Tongue (tissue), 2 donors: ENCODE results near the gene RFX7. TPM values are rescaled to one million over a fixed set of nuclear protein-coding genes. Genes with fewer than 3 reads are reported as not detected.
A peak's percentile ranks its signal among the peaks of the same experiment; 100 is the strongest.

ENCODE experiments used
- DNase-seq: peaks from one replicate; pipeline ENCODE4 v3.0.0-alpha.2; 2015
- total RNA-seq: library from RNA; depleted of rRNA; stranded (reverse); fragments of >200 nt; gene quantifications from one replicate; pipeline ENCODE4 v1.2.3, GENCODE V29; 2014

RFX7 gene
- total RNA-seq, 1 donor from 2014 or later, result 17.5 TPM

DNA sequence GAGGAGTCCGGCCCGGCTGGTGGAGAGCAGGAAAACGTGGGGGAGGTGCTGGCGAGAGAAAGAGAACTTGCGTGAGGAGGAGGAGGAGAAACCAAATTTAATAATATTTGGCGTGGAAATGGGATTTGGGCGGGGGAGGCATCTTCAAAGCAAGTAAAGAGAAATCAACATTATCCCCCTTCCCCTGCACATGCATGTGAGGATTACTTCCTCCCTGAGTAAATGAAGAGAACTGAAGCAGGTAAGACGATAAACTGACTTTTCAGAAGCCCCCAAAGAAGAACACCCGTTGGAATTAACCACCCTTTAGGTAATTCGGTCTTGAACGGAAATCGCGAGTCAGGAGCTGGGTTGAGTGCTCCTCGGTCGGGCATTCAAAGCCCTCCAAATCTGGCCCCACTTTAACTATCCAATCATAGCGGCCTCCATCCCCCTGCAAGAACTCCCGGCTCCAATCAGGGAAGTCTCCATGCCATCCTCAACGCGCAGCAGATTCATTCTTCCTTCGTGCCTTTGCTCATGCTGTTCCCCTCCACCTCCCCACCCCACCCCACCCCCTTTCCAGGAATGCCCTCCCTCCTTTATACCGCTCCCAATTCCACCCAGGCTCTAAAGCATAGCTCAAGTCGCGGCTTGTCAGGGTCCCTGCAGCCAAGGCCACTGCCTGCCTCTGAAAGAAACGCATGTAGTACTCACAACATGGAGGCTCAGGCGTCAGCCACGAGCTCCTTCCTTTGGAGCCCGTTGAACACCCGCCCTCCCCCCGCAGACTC, 545 bp upstream of the RFX7 start:
- peak; percentile 86 for DNase-seq

- peak; percentile 84 for DNase-seq
These were observed 1.0 kb downstream of the RFX7 start for GRCh38 chr15:56242576-56243162.

DNA sequence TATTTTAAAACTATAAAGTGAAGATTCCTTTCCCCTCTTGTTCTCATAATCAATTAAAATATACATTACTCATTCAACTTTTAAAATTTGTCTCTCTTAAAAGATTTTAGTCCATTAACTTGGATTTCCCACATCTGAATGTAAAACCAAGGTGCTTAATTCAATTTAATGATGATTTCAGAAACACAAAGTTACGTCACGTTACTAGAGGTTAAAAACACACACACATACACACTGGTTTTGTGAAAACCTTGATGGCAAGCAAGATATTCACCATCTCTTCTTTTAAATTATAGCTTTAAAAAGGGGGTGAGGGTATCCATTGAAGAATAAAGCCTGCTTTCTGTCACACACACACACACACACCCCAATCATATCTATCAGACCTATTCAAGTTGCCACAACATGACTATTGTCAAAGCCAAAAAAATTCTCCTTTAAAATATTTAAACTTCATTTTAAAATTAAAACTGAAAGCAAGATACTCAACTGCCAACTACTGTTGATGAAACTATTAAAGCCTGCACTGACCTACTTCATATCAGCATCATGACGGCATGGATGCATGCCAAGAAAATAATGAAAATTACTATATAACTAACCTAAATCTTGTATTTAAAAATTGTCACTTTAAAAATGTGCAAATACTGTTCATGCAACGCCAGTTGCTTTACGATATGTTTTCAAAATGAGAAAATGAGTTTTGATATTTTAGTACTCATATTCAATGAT, 2.1 kb downstream of the RFX7 start:
- DNase-seq, result peak; percentile 11

DNA sequence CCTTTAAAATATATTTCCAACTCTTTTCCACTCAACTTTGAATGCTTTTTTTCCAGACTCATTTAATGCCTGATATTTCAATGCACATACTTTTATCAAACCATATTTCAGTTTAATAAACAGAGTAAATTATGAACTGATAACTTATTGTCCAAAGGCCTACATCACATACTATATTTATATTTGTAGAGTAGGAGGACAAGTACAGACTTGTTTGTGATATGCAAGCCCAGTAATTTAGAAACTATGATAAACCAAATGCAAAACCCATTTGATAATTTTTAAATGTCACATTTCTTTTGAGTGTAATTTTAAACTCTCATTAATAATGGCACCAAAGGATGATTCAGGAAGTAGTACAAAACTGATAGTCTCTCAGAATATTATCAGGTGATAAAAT, 3.3 kb downstream of the RFX7 start:
- DNase-seq, result no peak

- no peak for DNase-seq
These were observed 7.5 kb downstream of the RFX7 start for GRCh38 chr15:56236197-56236596.

DNA sequence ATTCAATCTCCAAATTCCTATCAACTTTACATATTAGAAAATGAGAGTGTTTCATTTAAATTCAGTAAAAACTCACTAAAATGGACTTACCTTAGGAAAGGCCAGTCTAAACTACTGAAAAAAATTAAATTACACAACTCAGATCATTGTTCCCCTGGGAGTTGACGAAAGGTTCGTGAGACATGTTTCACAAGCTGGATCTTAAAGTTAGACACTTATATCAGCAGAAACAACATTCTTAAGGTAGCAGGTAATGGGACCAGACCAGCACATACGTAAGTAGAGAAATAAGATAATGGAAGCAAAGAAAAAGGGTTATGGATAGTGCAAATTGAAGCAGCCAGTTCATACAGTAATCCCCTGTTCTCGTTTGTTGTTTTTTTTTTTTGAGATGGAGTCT, 8.9 kb downstream of the RFX7 start:
- no peak for DNase-seq

DNA sequence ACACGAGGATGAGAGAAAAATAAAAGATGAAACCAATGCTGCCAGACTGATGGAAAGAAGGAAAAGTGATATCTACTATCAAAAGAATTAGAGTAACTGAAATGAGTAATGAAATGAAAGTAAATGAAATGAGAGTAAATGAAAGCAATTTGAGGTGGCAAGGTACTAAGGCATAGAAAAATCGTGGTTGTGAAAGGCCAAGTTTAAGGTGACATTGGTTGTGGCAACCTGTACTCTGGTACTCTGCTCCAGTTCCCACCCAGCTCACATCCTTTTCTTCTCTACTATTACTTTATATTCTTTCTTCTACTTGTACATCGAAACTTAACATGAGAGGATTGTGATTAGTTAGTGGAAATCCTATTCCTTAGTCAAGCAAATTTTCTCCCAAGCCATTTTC, 10.1 kb downstream of the RFX7 start:
- DNase-seq, result no peak

- DNase-seq, result no peak
These were observed 11.6 kb downstream of the RFX7 start for GRCh38 chr15:56232058-56232457.

DNA sequence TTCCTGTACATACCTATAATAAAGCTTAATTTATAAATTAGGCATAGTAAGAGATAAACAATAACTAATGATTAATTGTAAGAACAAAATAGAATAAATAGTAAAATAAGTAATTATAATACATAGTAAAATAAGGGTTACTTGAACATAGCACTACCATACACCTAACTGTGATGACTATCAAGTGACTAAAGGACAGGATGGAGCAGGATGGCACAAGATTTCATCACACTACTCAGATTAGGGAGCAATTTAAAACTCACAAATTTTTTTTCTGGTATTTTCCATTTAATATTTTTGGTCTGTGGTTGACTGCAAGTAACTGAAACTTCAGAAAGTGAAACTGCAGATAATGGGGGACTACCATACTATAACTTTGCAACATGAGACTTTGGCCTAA, 14.8 kb downstream of the RFX7 start:
- no peak for DNase-seq

GRCh38 chr15:56228352-56228751, 15.3 kb downstream of the RFX7 start:
- DNase-seq, result no peak

- no peak for DNase-seq
These were observed 15.9 kb downstream of the RFX7 start for GRCh38 chr15:56227780-56228179.

DNA sequence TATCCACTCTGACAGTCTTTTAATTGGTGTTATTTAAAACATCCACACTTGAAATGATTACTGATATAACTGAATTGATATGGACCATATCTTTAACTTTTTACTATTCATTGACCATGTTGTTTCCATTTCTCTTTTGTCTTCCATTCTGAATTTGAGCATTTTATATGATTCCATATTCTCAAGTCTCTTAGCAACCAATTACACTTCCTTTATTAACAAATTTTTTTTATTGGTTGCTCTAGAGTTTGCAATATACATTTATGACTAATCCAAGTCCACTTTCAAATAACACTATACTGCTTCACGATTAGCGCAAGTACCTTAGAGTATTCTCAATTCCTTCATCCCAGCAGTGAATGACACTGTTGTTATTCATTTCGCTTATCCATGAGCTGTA, 16.4 kb downstream of the RFX7 start:
- DNase-seq, result no peak

DNA sequence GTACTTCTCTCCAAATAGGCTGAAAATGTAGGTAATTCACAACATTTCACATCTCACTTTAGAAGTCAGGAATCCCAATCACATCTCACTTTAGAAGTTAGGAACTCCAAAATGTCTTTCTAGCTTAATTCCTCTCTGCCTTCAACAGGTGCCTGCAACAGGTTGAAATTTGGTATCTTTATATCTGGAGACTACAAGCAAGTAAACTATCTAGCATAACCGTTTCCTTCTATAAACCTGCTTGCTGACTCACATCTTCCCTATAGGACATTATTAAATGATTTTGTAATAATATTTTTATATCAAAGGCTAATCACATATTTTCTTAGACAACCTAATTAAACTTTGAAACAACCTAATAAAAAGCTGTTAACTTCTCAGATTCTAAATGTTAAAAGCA, 18.2 kb downstream of the RFX7 start:
- DNase-seq, result no peak

GRCh38 chr15:56222302-56222701, 21.4 kb downstream of the RFX7 start:
- no peak for DNase-seq

GRCh38 chr15:56217341-56217740, 26.3 kb downstream of the RFX7 start:
- DNase-seq, result no peak

GRCh38 chr15:56215769-56216168, 27.9 kb downstream of the RFX7 start:
- DNase-seq, result no peak

- DNase-seq, result no peak
These were observed 31.6 kb downstream of the RFX7 start for GRCh38 chr15:56211960-56212550.

GRCh38 chr15:56211064-56211463, 32.6 kb downstream of the RFX7 start:
- DNase-seq, result no peak

DNA sequence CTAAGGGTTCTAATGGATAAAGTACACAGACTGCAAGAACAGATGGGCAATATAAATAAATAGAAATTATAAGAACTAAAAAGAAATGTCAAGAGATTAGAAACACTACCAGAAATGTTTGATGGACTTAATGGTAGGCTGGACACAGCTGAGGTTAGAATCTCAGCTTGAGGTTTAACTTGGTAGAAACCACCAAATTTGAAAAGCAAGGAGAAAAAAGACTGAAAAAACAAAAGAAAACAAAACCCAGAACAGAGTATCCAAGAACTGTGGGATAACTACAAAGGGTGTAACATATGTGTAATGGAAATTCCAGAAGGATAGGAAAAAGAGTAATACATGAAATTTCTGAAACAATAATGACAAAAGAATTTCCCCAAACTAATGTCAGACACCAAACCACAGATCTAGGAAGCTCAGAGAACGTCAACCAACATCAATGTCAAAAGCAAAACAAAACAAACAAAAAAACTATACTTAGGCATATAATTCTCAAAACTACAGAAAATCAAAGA, 35.0 kb downstream of the RFX7 start:
- DNase-seq, result no peak

DNA sequence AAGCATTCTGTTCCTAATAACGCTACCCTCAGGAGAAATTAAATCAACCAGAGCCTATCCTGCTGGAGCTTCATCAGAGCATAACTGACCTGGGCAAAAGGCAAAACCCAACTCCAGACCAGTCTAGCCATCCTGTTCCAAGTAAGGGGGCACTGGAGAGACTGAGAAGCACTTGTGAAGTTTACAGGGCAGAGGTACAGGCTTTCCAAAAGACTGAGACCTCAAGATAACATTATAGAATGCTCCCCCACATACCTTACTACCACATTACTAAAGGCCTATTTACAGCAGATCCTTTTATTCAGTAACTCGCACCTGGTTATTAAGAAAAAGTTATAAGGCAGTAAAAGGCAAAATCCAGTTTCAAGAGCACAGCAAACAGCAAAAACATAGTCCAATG, 35.5 kb downstream of the RFX7 start:
- no peak for DNase-seq

DNA sequence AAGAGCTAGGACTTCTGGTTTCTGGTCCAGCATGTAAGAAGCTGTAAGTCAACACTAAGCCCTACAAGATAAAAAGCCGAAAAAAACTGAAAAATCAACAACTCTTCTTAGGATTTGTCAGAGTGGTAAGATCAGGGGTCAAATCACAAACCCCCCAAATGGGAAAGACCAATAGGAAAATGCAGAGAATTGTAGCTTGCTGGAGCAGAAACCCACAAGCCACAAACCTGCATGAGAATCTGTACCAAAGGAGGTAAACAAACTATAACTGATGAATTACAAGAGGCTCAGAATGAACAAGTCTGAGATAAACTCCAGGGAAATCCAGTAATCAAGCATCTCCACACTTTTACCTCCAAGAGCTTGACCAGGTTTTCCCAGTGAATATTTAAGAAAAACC, 36.0 kb downstream of the RFX7 start:
- DNase-seq, result no peak

DNA sequence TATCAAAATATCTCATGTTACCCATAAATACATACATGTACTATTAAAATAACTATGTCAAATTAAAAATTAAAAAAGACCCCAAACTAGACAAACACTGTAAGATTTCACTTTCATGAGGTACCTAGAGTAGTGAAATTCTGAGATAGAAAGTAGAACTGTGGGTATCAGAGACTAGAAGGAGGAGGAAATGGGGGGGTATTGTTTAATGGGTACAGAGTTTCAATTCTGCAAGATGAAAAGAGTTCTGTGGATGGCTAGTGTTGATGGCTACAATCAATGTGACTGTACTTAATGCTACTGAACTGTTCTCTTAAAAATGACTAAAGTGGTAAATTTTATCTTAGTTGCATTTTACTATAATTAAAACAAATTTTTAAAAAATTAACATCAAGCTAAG, 36.6 kb downstream of the RFX7 start:
- no peak for DNase-seq
